H1 (cell line): ENCODE data around the gene POU2F2. TPM values are rescaled to one million over a fixed set of nuclear protein-coding genes. Genes with fewer than 3 reads are reported as not detected.

Experiments used
- CTCF ChIA-PET: fragments of 300-600 bp; sonication (Branson Sonifier 250); formaldehyde crosslinking; loops from one replicate; lab custom pipeline; 2021; ENCODE audit not compliant: partially characterized antibody; lab: Charles Lee
- POLR2A ChIA-PET: fragments of 300-600 bp; sonication (Branson Sonifier 250); formaldehyde crosslinking; loops from one replicate; lab custom pipeline; 2021; ENCODE audit warnings: inconsistent platforms; ENCODE audit not compliant: partially characterized antibody; lab: Charles Lee
- DNase-seq, 2 experiments: peaks; one replicate each; pipeline versions ENCODE4 v3.0.0 to v3.0.0-alpha.2; 2010 to 2022; ENCODE audit warnings: low spot score in 2 of 2, low read depth in 1 of 2, mixed read lengths in 1 of 2
- FAIRE-seq: peaks from 2 replicates; lab custom pipeline; 2011; peaks lifted over from hg19 to GRCh38; lab: Jason Lieb, UNC
- H2AFZ ChIP-seq: 2 replicates; pipeline ENCODE4 v1.8.1; 2012; ENCODE audit warnings: low read length, inconsistent platforms
- H2AK5ac ChIP-seq: 2 replicates; pipeline ENCODE4 v1.6.1; 2013; ENCODE audit warnings: low read depth, low read length
- H2BK120ac ChIP-seq: replicated peaks from 2 replicates; pipeline ENCODE3; 2013; ENCODE audit warnings: low read depth, low read length, inconsistent platforms
- H2BK12ac ChIP-seq: 2 replicates; pipeline ENCODE4 v1.6.1; 2013; ENCODE audit warnings: low read depth, low read length
- H2BK15ac ChIP-seq: 2 replicates; pipeline ENCODE4 v1.6.1; 2013; ENCODE audit warnings: low read length
- H2BK20ac ChIP-seq: 2 replicates; pipeline ENCODE4 v1.6.1; 2013; ENCODE audit warnings: low read length
- H2BK5ac ChIP-seq: 2 replicates; pipeline ENCODE4 v1.6.1; 2013; ENCODE audit warnings: low read depth, low read length
- H3K14ac ChIP-seq: 2 replicates; pipeline ENCODE4 v1.6.1; 2013; ENCODE audit warnings: inconsistent platforms; ENCODE audit not compliant: insufficient read length
- H3K18ac ChIP-seq: 2 replicates; pipeline ENCODE4 v1.6.1; 2013; ENCODE audit warnings: low read length; ENCODE audit errors: extremely low read depth
- H3K23ac ChIP-seq: 2 replicates; pipeline ENCODE4 v1.6.1; 2013; ENCODE audit warnings: inconsistent platforms; ENCODE audit not compliant: insufficient read length
- H3K23me2 ChIP-seq: 2 replicates; pipeline ENCODE4 v1.6.1; 2013; ENCODE audit warnings: low read depth, low read length
- H3K27ac ChIP-seq: 2 replicates; pipeline ENCODE4 v1.6.1; 2011; ENCODE audit warnings: low read depth, low read length, inconsistent platforms
- H3K27me3 ChIP-seq, 4 experiments: replicated peaks in 1 of 4; 1 replicate in 1 of 4; 2 replicates in 3 of 4; pipeline versions ENCODE4 v1.6.1 to v1.8.1; 2011 to 2013; ENCODE audit warnings: low read length in 3 of 4, mild to moderate bottlenecking in 3 of 4, inconsistent platforms in 2 of 4, mixed read lengths in 2 of 4, moderate library complexity in 1 of 4; ENCODE audit not compliant: control insufficient read depth in 3 of 4, insufficient read depth in 3 of 4; ENCODE audit errors: extremely low read depth in 1 of 4
- H3K36me3 ChIP-seq, 4 experiments: 2 replicates each; pipeline versions ENCODE4 v1.6.1 to v1.8.1; 2011 to 2013; ENCODE audit warnings: mild to moderate bottlenecking in 4 of 4, low read length in 3 of 4, moderate library complexity in 2 of 4, control low read depth in 1 of 4, inconsistent platforms in 1 of 4; ENCODE audit not compliant: insufficient read depth in 4 of 4, control insufficient read depth in 2 of 4
- H3K4ac ChIP-seq: replicated peaks from 2 replicates; pipeline ENCODE3; 2013; ENCODE audit warnings: low read length, low read depth, mixed read lengths, inconsistent platforms; ENCODE audit not compliant: insufficient read length
- H3K4me1 ChIP-seq, 4 experiments: replicated peaks in 1 of 4; 1 replicate in 1 of 4; 2 replicates in 3 of 4; pipeline versions ENCODE4 v1.6.1 to v1.8.1; 2011 to 2013; ENCODE audit warnings: low read length in 3 of 4, inconsistent platforms in 2 of 4, mixed read lengths in 1 of 4; ENCODE audit not compliant: insufficient read depth in 4 of 4, control insufficient read depth in 3 of 4
- H3K4me2 ChIP-seq, 2 experiments: 2 replicates each; pipeline versions ENCODE4 v1.6.1 to v1.8.1; 2011 to 2013; ENCODE audit warnings: low read depth in 2 of 2, low read length in 2 of 2, control low read depth in 1 of 2, inconsistent platforms in 1 of 2, mild to moderate bottlenecking in 1 of 2; ENCODE audit not compliant: insufficient read depth in 1 of 2
- H3K4me3 ChIP-seq, 4 experiments: fragments of 200-600, 300-600 bp in 1 of 4; sonication (generic), shearing (Covaris generic), sonication (Bioruptor Twin) in 1 of 4; 2 replicates each; pipeline versions ENCODE4 v1.5.1 to v1.8.1; 2011 to 2016; ENCODE audit warnings: low read length in 4 of 4, low read depth in 3 of 4, control low read depth in 2 of 4, inconsistent platforms in 2 of 4, mild to moderate bottlenecking in 2 of 4, mixed read lengths in 1 of 4, moderate library complexity in 1 of 4; ENCODE audit not compliant: insufficient read depth in 2 of 4; ENCODE audit errors: extremely low read depth in 1 of 4
- H3K56ac ChIP-seq: replicated peaks from 2 replicates; pipeline ENCODE3; 2013; ENCODE audit warnings: low read depth, mild to moderate bottlenecking, mixed read lengths, low read length, inconsistent platforms; ENCODE audit not compliant: insufficient read length
- H3K79me1 ChIP-seq: 2 replicates; pipeline ENCODE4 v1.6.1; 2013; ENCODE audit warnings: low read depth, low read length, control low read depth
- H3K79me2 ChIP-seq, 2 experiments: 2 replicates each; pipeline versions ENCODE4 v1.6.1 to v1.8.1; 2012 to 2013; ENCODE audit warnings: low read length in 2 of 2, mild to moderate bottlenecking in 2 of 2, inconsistent platforms in 1 of 2; ENCODE audit not compliant: insufficient read depth in 2 of 2, control insufficient read depth in 1 of 2
- H3K9ac ChIP-seq, 4 experiments: replicated peaks in 1 of 4; 1 replicate in 1 of 4; 2 replicates in 3 of 4; pipeline versions ENCODE4 v1.6.1 to v1.8.1; 2011 to 2013; ENCODE audit warnings: low read depth in 3 of 4, low read length in 3 of 4, control low read depth in 2 of 4, mild to moderate bottlenecking in 2 of 4, moderate library complexity in 2 of 4, inconsistent platforms in 1 of 4; ENCODE audit errors: extremely low read depth in 1 of 4
- H3K9me3 ChIP-seq, 2 experiments: 2 replicates each; pipeline versions ENCODE4 v1.6.1 to v1.8.1; 2012 to 2013; ENCODE audit warnings: mild to moderate bottlenecking in 2 of 2, moderate library complexity in 2 of 2, control low read depth in 1 of 2, inconsistent platforms in 1 of 2, low read depth in 1 of 2, low read length in 1 of 2, mixed read lengths in 1 of 2; ENCODE audit not compliant: insufficient read depth in 2 of 2
- H4K20me1 ChIP-seq, 2 experiments: replicated peaks in 1 of 2; 2 replicates each; pipeline versions ENCODE3 to v1.8.1; 2011 to 2013; ENCODE audit warnings: inconsistent platforms in 2 of 2, low read length in 2 of 2, mild to moderate bottlenecking in 1 of 2; ENCODE audit not compliant: insufficient read depth in 2 of 2, control insufficient read depth in 1 of 2
- H4K5ac ChIP-seq: 2 replicates; pipeline ENCODE4 v1.6.1; 2013; ENCODE audit warnings: low read length, low read depth, mixed read lengths, inconsistent platforms; ENCODE audit not compliant: insufficient read length
- H4K8ac ChIP-seq: 2 replicates; pipeline ENCODE4 v1.8.0; 2013; ENCODE audit warnings: mild to moderate bottlenecking, moderate library complexity, low read length, inconsistent platforms; ENCODE audit not compliant: insufficient read depth; ENCODE audit errors: extremely low read depth
- H4K91ac ChIP-seq: replicated peaks from 2 replicates; pipeline ENCODE3; 2013; ENCODE audit warnings: low read length, mixed read lengths, inconsistent platforms; ENCODE audit not compliant: insufficient read length
- CBX5 ChIP-seq: fragments of 300-800, 300-1000 bp; sonication (generic); IDR thresholded peaks from 2 replicates; pipeline ENCODE4 v1.7.1; 2016; ENCODE audit warnings: antibody characterized with exemption, low read length, low read depth
- CBX8 ChIP-seq: fragments of 300-800, 300-1000 bp; sonication (generic); IDR thresholded peaks from 2 replicates; pipeline ENCODE4 v1.7.1; 2016; ENCODE audit warnings: low read depth, low read length, borderline replicate concordance
- E2F6 ChIP-seq: IDR thresholded peaks from 2 replicates; pipeline ENCODE4 v1.6.1; 2012; ENCODE audit warnings: inconsistent platforms
- RAD21 ChIP-seq, 2 experiments: IDR thresholded peaks in 1 of 2; conservative IDR thresholded peaks in 1 of 2; 2 replicates each; pipeline ENCODE4 v1.6.1; 2011; ENCODE audit warnings: low read depth in 2 of 2, low read length in 2 of 2, improper control_type of control experiment in 1 of 2, inconsistent platforms in 1 of 2, mild to moderate bottlenecking in 1 of 2, moderate library complexity in 1 of 2
- RBBP5 ChIP-seq: IDR thresholded peaks from 2 replicates; pipeline ENCODE4 v1.7.1; 2012; ENCODE audit warnings: low read depth, mild to moderate bottlenecking, inconsistent platforms, low read length, moderate library complexity, borderline replicate concordance
- SP2 ChIP-seq: IDR thresholded peaks from 2 replicates; pipeline ENCODE4 v1.6.1; 2012; ENCODE audit warnings: mild to moderate bottlenecking, low read length, inconsistent platforms
- WGBS, 2 experiments: shearing (Covaris generic) in 1 of 2; methylation state at CpG; one replicate each; pipeline versions ENCODE4 v1.1.6 to v1.1.7; 2013 to 2015; ENCODE audit warnings: low lambda C conversion rate in 2 of 2, mixed read lengths in 2 of 2, inconsistent platforms in 1 of 2, low coverage in 1 of 2, missing lambda C conversion rate in 1 of 2; ENCODE audit not compliant: insufficient replicate concordance in 2 of 2, insufficient coverage in 1 of 2, insufficient read length in 1 of 2; ENCODE audit errors: extremely low coverage in 1 of 2, missing lambda C conversion rate in 1 of 2; 5-methylcytosine and 5-hydroxymethylcytosine counted together
- polyA plus RNA-seq, 7 experiments: library from polyadenylated mRNA; depleted of rRNA in 3 of 7; stranded (reverse) in 5 of 7; unstranded in 2 of 7; fragments of >200 nt in 5 of 7; fragments of 200-250 nt in 2 of 7; gene quantifications; 1 replicate in 5 of 7; 2 replicates in 1 of 7; 4 replicates in 1 of 7; pipeline versions ENCODE4 v1.2.1 to v1.2.3, GENCODE V29; 2011 to 2013; ENCODE audit warnings: missing spikeins in 2 of 7, mixed read lengths in 2 of 7
- total RNA-seq: library from RNA; stranded (reverse); fragmentation: NEBNext Ultra II Directional; extraction: Animal tissue kit (Norgen Biotek cat#: 25700); gene quantifications from 2 replicates; pipeline ENCODE4 v1.2.1, GENCODE V29; 2021
- TF ChIP-seq, protein P1 (sequence below): IDR thresholded peaks from 2 replicates; pipeline ENCODE4 v1.6.1; 2012; ENCODE audit warnings: inconsistent platforms
- TF ChIP-seq, protein P2 (sequence below): IDR thresholded peaks from 2 replicates; pipeline ENCODE4 v1.6.1; 2011; ENCODE audit warnings: low read length, improper control_type of control experiment

POU2F2 gene
- total and polyA plus RNA-seq, 2 of the 8 experiments (the other 6 are each of a cell fraction or from before 2014, with no cell fraction given), result 5.0 to 6.1 TPM

GRCh38 chr19:42178791-42179674 is 46.8 kb upstream of the POU2F2 start:
- no peak overlapping the region for H4K8ac ChIP-seq
- no peak overlapping the region for H3K9ac ChIP-seq
- H2BK20ac ChIP-seq, result no peak overlapping the region
- peaks cover 7 to 8% of the 10 kb centered on the region in 2 experiments for H4K20me1 ChIP-seq
- H3K4me3 ChIP-seq, result no peak overlapping the region
- no peaks in the 10 kb centered on the region for H3K36me3 ChIP-seq
- no peaks in the 10 kb centered on the region for H3K79me1 ChIP-seq
- no peak overlapping the region for H3K56ac ChIP-seq
- H3K27me3 ChIP-seq, result peaks cover 40 to 69% (median 63%) of the 10 kb centered on the region in 4 experiments
- H3K14ac ChIP-seq, result no peak overlapping the region
- FAIRE-seq (peak; percentile 65), DNase-seq (peak; percentile 44 to 82)
- no peak overlapping the region for H4K5ac ChIP-seq
- peaks cover 0 to 10% (median 7%) of the 10 kb centered on the region in 4 experiments; a peak in 5 of 7 replicates for H3K4me1 ChIP-seq
- ChIA-PET POLR2A (no interaction called here), CTCF (interaction anchor here (0.7 to 9.4 kb wide), 3 partner anchors 36 to 70 kb away, joined by 3 to 159 read pairs (median 22); partner anchors contain the start of gene POU2F2)
- 28% methylated on average over 6 of the region's 13 CpGs; no CpG with 5 or more reads in 1 of the 2 experiments for WGBS, 2 experiments
- H2BK12ac ChIP-seq, result no peak overlapping the region
- H3K18ac ChIP-seq, result no peak overlapping the region
- no peak overlapping the region for H3K27ac ChIP-seq
- H4K91ac ChIP-seq, result no peak overlapping the region
- H2BK120ac ChIP-seq, result no peak overlapping the region
- H2AFZ ChIP-seq, result no peak overlapping the region
- no peak overlapping the region for H3K4ac ChIP-seq
- H3K23me2 ChIP-seq, result peaks cover 6% of the 10 kb centered on the region; the same call in 1 of the 2 replicates
- H3K4me2 ChIP-seq, result peak overlapping the region; percentile 11 to 52; a peak in 3 of 4 replicates
- H2BK5ac ChIP-seq, result no peak overlapping the region
- H3K79me2 ChIP-seq, result no peaks in the 10 kb centered on the region
- H3K9me3 ChIP-seq, result no peaks in the 10 kb centered on the region
- H2AK5ac ChIP-seq, result no peak overlapping the region
- no peak overlapping the region; the same call in 1 of the 2 replicates for H2BK15ac ChIP-seq
- no peak overlapping the region for H3K23ac ChIP-seq
- TF ChIP-seq, protein P1, sequence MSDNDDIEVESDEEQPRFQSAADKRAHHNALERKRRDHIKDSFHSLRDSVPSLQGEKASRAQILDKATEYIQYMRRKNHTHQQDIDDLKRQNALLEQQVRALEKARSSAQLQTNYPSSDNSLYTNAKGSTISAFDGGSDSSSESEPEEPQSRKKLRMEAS, result 0 out of 2 replicates have a peak, but pooled peaks have one; percentile 63
- TF ChIP-seq CBX8 (no peak), RAD21 (IDR thresholded peaks at IDR 0.05 in 1 of 2, conservative IDR thresholded peaks at IDR 0.05 in 1 of 2; ENCODE audit: low read depth in 2 of 2, low read length in 2 of 2) (peak; percentile 61 to 66; a peak in 3 of 4 replicates), SP2 (no peak), CBX5 (no peak), RBBP5 (no peak), E2F6 (no peak; the same call in 1 of the 2 replicates)
- TF ChIP-seq, protein P2, sequence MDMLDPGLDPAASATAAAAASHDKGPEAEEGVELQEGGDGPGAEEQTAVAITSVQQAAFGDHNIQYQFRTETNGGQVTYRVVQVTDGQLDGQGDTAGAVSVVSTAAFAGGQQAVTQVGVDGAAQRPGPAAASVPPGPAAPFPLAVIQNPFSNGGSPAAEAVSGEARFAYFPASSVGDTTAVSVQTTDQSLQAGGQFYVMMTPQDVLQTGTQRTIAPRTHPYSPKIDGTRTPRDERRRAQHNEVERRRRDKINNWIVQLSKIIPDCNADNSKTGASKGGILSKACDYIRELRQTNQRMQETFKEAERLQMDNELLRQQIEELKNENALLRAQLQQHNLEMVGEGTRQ, result no peak
